A673 (cell line): ENCODE measurements around the gene DDX51.

Experiments
- CTCF ChIP-seq: fragments of 300-800, 200-600 bp; sonication (generic); conservative IDR thresholded peaks from 2 replicates; pipeline ENCODE4 v1.5.1; 2017; ENCODE audit warnings: low read depth, mild to moderate bottlenecking, antibody characterized with exemption, low read length, moderate library complexity, mixed read lengths
- EZH2 ChIP-seq: fragments of 200-600 bp; sonication (generic); IDR thresholded peaks from 2 replicates; pipeline ENCODE4 v1.6.1; 2017; ENCODE audit warnings: borderline replicate concordance, low read depth, mild to moderate bottlenecking, mixed read lengths, antibody characterized with exemption, low read length; ENCODE audit not compliant: poor library complexity, severe bottlenecking

GRCh38 chr12:132131229-132131628, 12.9 kb downstream of the DDX51 start:
- TF ChIP-seq CTCF, result no peak
- TF ChIP-seq EZH2, result no peak
